Activated CD4-positive, alpha-beta T cell treated with anti-CD3 and anti-CD28 coated beads, Interleukin-2, Interleukin-6, amounts not matched to agents 100 ng/mL and 50 ng/mL, durations not matched to agents 16 hours and 8 hours (primary cell): ENCODE results near the gene PGC.

ENCODE experiments used
- DNase-seq: peaks from one replicate; pipeline ENCODE4 v3.0.0-alpha.2; 2020

Gene PGC

DNA sequence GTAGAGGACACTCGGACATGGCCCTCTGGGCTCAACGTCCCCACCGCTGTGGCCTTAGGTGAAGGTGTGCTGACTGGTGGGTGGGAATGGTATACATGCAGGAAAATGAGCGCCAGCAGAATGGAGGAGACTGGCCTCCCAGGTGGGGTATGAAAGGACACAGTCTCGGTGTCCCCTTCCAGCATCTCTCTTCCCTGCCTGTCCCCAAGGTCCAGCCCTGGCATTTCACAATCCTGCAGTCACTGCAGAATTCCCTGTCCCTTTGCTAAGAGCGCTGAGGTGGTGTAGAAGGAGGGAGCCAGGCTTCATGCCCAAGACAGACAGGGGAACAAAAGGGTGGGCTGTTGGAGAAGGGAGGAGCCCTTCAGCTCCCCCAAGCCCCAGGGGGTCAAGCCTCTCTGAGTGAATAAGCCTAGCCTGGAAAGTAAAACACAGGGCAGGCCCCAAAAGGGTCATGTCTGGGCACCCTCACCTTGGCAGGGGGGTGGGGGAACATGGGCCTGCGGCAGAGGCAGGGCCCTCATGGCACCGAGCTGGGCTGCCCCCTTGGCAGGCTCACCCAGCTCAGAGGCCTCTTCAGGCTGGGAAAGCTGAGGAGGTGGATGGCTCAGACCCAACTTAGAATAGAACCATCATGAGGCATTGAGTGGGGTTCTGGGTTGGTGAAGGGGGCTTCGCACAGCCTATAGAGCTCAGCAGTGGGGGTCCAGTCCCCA is 35.7 kb downstream of the PGC start:
- DNase-seq, result no peak

DNA sequence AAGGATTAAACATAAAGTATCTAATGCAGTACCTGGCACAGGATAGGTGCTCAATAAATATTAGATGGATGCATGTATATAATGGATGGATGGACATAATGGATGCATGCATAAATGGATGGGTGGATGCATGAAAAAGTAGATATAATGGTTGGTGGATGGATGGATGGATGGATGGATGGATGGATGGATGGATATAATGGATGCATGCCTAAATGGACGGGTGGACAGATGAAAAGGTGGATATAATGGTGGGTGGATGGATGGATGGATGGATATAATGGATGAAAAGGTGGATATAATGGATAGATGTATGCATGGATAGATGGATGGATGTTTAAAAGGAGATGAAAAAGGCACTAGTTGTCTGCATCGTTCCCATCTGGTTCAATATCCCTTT is 37.8 kb downstream of the PGC start:
- DNase-seq, result no peak

DNA sequence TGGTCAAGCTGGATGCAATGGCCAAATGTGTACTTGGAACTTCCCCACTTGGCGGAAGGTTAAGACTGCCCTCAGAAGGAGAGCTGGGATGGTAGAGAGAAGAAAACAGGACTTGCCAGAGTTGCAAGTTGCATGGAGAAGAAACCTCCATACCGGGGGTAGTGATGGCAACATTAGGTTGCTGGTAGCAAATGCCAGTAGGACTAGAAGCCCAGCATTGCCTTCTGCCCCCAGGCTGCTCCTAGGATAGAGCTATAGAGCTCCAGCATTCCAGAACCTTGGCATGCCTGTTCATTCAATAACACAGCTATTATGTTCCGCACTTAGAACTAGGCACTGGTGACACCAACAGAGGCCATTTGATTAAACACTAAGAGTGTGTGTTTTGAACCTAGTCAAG is 38.3 kb downstream of the PGC start:
- no peak for DNase-seq

DNA sequence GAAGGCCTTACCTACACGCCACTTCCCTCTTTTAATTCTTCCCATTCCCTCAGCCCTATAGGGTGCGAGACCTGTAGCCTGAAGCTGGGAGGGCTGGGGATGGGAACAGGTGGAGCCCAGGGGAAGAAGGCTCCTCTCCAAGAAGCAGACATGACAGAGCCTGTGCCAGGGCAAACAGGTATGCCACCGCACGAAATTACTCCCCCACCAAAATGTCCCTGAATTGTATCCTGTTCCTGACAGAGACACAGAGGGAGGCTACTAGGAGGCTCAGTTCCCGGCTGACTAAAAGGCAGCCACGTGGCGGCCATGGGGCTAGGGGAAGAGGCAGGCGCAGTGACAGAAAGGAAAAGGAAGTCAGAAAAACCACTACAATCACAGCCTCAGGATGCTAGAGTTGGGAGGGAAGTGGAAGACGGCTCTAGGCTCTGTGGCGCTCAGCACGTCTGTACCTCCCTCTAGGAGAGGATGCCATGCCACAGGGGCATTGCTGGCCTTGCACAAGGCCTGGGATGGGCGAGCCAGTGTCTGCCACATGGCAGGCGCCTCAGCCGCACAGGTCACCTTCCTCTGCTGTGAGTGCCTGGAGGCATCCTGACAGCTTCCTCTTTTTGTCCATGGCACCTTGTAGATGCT is 39.5 kb downstream of the PGC start:
- peak; percentile 59 for DNase-seq

DNA sequence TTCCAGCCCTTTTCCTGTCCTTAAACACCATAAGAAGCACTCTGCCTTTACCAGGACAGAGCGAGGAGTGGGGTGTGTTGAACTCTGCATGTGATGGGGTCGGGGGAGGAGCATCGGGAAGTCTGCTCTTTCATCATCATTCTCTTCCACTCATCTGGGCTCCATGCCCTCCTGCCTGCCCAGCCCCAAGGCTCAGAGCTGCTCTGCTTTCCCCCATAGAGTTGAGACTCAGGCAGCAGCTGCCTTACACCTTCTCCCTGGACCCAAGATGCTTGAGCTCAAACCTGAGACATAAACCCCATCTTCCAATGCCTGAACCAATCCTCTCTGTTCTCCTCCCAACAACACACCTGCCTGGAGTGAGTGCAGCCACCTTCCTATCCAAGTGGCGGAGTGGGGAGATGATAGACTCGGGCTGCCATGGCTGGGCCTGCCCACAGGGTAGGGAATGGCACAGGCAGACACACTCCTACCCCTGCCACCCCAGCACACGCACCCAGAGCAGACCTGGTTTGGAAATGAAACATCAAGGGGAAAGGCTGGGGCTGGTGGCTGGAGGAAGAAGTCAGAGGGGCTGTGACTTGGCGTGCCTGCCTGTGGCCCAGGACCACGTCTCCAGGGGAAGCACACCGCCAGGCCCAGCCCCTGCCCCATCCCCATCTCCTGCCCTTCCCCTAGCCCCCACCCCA is 40.2 kb downstream of the PGC start:
- DNase-seq, result peak; percentile 38

DNA sequence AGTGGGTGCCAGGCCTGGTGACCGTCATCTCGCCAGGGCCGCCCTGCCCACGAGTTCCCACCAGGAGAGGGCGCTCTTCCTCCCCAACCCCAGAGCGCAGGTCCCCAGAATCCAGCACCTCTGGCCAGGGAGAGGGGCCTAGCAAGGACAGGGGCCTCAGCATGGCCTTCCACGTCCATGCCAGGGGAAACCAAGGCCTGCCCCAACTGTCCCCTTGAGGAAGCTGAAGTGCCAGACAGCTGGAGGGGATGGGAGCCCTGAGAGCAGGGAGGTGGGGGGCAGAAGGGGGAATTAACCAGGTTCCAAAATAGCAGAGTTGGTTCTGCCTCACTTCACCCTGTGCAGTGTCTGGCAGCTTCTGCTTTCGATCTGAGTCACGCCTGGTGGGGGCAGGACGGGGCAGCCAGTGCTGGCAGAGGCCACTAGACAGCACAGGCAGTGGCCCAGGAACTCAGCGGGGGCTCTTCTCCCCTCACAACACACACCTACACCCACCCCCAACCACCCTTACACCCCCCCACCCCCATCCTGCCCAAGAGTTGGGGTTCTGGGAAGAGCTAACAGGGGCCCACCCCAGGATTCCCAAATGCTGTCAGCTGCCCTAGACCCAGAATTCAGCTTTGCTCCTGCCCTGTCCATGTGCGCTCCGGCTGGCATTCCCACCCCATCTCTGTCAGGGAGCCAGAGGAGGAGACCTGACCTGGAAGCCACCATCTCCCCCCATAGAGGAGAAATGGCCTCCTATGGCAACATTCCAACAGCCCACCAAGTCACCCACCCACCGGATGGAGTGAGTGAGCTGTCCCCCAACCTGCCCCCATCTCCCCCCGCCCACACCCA is 41.0 kb downstream of the PGC start:
- peak; percentile 92 for DNase-seq

DNA sequence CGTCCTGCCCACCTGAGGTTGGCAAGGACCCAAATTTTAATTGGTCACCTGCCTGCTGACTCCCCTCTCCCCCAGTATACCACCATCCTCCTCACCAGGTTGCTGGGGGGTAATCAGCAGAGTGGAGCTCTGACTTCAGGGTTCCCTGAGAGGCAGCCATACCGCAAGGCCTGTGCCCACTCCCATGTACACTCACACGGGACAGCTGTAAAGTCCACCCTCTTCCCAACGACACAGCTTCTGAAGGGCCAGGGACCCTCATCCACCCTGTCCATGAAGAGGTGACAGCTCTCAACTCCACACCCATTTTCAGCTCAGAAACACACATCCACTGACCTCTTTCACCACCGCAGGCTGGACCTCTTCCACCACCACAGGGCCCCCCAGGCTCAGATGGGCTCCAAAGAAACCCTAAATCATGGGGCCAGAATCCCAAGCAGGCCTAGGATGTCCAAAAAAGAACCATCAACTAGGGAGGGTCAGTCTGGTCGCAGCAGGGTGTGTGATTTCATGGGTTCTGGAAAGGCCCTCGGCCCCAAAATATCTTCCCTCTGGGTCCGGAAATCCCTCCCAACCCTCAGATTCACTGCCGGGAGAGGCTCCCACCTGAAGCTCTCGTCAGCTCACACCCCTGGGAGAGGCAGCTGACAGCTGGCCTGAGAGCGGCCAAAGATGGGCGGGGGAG is 41.7 kb downstream of the PGC start:
- no peak for DNase-seq

DNA sequence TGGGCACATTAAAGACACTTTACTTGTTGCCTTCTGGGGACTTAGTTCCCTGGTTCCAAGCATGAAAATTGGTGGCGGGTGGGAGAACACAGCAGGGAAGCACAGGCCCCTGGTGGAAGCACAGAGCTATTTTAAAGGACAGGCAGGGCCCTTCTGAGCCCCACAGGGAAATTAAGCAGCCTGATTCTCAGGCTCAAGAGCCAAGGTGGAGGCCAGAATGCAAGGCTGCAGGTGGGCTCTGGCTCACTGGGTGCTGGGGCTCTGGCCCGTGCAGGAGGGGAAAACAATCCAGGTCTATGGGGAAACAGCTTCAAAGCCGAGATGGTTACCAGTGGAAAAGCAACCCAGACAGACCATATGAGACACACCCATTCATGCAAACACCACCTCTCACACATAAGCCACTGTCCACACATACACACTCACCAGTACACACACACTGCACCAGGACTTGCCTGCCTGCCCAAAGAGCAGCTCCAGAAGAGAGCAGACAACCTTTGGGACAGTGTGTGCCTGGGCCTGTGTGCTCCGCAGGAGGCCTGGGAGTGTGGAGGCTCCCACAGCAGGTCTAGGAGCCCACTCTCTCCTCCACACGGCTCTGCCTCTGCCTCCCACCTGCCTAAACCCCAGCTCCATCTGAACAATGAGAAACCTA is 42.4 kb downstream of the PGC start:
- DNase-seq, result no peak

DNA sequence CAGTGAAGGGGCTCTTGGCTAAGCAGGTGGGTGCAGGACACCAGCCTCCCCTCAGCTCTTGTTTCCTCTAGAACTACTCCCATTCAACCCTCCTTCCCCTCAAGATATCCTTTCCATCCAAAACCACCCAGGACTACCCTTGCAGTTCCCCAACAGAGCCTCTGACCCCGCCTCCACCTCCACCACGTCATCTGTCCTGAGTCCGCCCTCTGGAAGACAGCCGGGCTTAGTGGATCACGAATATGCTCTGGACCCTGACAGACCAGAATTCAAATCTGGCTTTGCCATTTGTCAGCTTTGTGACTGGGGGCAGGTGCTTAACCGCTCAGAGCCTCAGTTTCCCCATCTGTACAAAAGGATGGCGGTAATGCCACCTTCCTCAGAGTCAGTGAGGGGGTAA is 43.2 kb downstream of the PGC start:
- no peak for DNase-seq

DNA sequence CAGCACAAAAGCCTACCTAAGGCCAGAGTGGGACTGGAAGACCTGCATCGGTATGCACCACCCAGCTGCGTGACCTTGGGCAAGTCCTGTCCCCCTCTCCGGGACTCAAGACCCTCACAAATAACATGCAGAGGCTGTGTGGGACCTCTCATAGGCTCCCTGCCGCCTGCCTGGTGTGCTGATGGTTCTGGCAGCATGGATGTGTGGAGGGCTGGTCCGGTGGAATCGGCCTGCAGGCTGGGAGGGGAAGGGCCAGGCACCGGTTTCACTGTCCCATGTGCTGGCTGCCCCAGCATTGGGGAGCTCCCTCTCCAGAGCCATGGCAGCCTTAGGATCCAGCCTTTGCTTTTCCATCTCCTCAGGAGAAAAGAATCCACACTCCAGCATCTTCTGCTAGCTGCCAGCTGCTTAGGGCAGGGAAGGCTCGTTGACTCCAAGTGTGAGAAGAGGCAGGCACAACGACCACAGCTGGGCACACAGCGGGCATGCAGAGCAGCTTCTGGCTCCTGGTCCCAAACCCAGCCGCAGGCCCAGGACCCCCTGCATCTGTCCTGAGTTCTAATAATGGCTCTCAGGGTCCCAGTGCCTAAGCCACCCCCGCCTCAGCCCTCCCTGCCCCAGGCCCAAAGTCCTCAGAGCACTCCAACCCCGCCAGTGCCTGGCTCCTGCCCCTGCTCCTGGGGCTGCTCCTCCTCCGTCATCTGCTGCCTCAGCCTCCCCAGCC is 44.3 kb downstream of the PGC start:
- DNase-seq, result no peak

DNA sequence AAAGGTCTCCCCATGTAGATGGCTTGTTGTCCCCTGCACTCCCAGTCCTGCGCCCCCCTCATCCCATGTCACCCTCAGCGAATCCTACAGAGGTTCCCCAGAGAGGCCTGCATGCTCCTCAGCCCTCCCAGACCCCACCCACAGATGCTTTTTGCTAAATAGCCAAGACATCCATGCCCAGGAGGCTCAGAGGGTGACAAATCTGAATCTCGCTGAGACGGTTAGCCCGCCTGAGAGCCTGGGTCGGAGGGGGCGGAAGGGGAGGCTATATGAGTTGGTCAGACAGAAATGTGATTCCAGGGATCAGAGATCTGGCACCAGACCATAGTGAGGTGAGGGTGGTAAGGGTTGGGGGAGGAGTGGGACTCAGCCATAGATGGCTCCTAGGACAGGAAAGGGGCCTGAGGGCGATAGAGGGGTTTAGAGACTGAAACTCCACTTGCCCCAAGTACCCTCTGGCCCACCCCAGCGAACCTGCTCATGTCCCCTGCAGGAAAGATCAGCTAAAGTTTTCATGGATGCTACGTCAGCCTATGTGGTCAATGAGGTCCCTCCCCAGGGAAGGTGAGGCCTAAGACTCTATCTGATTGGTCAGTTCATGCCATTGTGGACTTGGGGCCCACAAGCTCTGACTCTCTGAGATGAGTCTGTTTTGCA is 45.0 kb downstream of the PGC start:
- no peak for DNase-seq

DNA sequence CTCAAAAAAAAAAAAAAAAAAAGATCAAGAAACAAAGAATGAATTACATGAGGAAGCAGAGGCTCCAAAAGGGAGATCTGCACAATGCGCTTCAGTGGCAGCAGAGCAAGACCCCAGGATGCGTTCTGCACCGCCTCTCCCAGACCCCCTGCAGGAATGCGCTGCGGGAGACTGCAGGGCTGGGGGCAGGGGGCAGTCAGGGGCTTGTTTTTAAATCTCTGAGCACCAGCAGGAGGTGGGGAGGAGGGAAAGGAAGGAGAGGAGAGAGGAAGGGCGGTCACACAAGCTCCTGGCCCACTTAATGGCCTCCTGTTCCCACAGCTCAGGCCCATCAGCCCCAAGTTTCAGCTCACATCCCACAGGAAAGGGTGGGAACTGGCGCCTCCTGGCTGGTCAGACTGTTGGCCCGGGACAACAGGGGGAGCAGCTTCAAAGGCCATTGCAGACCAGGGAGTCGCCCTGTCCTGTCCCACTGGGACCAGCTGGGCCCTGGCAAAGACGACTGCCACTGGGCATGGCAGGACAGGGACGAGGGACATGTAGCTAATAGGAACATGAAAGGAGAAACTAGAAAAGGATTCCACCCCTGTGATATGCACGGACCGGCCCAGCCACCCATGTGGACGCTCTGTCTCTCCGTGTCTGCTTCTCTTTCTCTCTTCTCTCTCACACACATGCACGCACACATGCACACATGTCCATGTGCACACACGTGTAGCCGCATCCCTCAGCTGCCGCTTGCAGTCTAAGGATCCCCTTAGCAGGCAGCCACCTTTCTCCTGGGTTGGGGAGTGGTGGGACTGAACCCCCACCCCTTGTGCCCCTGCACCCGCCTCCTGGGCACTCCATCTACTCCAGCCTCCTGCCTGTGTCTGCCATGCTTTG is 46.5 kb downstream of the PGC start:
- DNase-seq, result no peak

DNA sequence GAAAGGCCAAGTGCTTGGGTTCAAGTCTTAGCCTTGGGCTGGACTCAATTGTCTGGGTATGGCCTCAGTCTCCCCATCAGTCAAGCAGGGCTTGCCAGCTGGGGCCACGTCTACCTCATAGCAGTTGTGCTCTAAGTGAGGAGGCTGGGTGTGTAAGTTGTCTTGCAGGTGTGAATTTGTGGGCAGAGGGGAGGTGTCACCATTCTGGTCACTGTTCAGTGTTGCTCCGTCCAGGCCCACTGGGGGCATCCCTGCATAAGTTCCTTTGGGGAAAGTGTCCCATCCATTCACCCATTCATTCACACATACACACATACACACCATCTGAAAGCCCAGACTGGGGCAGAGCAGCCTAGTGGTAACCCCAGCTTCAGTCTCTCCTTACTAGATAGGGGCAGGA is 48.1 kb downstream of the PGC start:
- no peak for DNase-seq

DNA sequence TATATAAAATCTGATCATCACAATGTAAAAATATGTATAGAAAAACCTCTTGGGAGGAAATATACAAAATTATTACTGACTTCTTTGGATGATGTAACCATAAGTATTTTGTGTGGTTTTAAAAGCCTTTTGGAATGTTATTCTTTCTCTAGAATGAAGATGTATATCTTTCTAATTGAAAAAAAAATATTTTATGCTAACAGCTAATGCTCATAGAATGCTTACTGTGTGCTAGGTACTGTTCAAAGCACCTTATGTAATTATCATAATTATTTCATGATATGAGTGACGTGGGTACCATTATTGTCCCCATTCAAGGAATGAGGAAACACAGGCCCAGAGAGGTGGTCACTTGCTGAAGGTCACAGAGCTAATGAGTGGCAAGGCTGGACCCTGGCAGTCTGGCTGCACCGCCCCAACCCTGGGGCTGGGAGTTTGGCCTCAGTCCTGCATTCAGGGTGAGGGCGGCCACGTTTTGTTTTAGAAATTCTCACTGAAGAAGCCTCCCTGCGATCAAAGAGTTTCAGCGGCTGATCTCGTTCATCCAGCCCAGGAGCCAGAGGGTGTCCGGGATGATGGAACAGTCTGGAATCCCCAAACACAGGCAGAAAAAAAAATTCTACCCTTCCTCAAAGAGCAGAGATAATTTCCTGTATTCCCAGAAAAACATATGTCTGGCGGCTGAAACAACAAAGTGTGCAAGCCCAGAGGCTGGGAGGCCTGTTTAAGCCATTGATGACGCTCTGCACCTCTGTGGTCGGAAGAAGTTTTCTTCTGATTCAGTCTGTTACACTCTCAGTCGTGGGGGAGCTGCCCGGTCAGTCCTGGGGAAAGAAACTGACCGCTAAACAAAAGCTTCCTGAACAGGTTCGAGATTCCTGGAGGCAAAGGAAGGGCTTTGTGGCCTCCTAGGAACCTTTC is 49.1 kb downstream of the PGC start:
- DNase-seq, result no peak

DNA sequence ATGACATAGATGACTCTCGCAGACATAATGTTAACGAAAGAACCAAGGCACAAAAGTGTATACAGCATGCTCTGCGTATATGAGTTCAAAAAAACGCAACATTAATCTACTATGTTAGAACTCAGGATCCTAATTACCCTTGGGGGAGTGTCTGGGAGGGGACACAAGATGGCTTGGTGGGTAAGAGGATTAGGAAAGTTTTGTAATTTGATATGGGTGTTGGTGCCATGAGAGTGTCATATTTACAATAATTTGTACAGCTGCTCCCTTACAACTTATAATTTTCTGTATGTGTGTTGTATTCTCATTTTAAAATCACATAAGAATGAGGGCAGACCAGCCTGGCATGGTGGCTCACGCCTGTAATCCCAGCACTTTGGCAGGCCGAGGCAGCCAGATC is 50.4 kb downstream of the PGC start:
- DNase-seq, result no peak

DNA sequence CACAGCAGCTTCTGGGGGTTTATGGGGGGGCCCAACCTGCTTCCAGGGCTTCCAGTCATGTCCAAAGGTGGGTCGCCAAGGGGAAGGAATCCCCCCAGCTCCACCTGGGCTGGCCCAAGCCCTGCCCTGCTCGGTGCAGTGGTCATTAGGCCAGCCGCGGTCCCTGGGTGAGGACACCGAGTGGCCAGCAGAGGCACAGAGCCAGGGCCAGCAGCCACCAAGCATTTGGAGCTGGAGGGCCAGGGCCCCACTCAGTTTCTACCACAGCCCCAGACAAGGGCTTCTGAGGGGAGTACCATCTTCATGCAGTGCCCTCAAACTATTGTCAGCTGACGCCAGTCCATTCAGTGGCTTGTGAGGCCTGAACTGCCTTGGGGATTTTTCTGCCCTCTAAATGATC is 51.4 kb downstream of the PGC start:
- DNase-seq, result no peak

DNA sequence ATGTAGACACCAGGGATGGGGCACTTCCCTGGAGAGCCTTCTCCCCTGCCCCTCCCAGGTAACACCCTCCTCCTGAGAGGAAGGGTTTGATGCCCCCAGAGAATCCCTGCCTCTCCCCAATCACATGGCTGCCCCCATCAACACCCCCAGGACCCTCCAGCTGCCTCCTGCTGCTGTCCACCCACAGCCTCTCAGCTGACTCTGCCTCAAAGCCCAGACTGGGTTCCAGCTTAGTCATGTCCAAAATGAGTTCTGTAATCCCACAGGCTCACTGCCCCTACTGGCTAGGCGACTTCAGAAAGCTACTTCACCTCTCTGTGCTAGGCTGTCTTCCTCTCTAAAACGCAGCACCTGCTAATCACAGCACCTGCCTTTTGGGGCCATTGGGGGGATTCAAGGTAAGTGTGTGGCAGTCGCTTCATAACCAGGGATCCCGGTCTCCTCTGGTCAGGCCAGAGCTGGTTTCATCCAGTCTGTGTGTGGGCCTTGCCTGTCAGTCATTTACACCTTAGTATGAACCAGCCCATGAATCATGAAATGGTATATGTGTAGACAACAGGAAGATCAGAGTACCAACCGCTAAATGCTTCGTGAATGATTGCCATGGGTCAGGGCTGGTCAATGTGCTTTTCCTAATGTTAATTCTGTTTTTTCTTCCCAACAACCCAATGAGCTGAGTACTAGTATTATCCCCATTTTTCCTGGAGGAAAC is 52.2 kb downstream of the PGC start:
- DNase-seq, result no peak
